ENCODE data around the gene FBL. TPM values are rescaled to one million over a fixed set of nuclear protein-coding genes. Genes with fewer than 3 reads are reported as not detected.

The FBL gene
- polyA plus RNA-seq, 2 of the 4 experiments (the other 2 are of a cell fraction) = 716 to 1,141 TPM

DNA sequence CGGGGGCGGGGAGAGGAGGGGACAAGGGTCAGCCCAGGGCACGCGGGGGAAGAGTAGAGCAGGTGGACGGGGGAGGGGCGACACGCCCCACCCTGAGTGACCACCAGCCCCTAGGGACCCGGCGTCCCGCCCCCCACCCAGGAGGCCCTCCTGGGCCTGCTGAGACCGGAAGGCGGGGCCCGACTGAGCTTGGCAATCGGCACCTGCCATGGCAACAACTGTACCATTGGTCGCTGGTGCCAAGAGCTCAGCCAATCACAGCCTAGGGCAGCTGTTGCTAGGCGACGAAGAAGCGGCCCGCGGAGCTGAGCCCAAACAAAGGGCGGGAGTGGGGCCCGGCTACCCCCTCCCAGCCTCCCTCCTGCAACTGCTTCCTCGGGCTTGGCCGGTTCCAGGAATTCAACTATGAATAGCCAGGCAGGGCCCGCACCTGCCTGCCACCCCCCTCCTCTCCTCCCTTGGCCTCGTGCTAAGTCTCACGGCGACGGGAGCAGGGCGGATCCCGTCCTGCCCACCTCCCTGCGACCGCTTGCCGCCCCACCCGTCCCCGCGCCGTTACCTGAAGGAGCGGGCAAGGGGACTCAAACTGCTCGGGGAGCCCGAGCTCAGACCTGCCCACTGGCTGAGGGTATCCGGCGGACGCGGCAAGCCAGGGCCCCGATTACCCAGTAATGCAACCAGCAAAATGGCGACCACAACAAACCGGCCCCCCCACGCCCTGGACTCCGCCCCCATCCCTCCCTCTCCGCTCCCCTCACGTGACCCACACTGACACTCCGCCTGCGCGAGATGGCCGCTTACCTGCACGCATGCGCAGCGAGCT is 12.5 kb downstream of the FBL start, which contains the start of gene DYRK1B:
TSS of gene DYRK1B (minus strand) at position 699 of the 823 bp plus-strand sequence. CDS start 2,295 bp downstream, outside the sequence.
- H3K4me1 ChIP-seq = peaks cover 17% of the 10 kb centered on the region
- TF ChIP-seq EHF (CRISPR knock-in tag; IDR thresholded peaks at IDR 0.05) = peak; percentile 72; the same call in 1 of the 2 replicates
- TF ChIP-seq POLR2A (IDR thresholded peaks at IDR 0.05; ENCODE audit: low read length) = peak; percentile 40
- TF ChIP-seq, protein P1, sequence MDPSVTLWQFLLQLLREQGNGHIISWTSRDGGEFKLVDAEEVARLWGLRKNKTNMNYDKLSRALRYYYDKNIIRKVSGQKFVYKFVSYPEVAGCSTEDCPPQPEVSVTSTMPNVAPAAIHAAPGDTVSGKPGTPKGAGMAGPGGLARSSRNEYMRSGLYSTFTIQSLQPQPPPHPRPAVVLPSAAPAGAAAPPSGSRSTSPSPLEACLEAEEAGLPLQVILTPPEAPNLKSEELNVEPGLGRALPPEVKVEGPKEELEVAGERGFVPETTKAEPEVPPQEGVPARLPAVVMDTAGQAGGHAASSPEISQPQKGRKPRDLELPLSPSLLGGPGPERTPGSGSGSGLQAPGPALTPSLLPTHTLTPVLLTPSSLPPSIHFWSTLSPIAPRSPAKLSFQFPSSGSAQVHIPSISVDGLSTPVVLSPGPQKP (IDR thresholded peaks at IDR 0.05; ENCODE audit: low read depth, low read length) = no peak
- peak; percentile 90 for TF ChIP-seq HOXB5 (CRISPR knock-in tag; IDR thresholded peaks at IDR 0.05)
- peak; percentile 96 for TF ChIP-seq HOXA7 (CRISPR knock-in tag; IDR thresholded peaks at IDR 0.05)
- peak; percentile 88 for TF ChIP-seq KDM5A (IDR thresholded peaks at IDR 0.05)
- TF ChIP-seq BHLHE40 (IDR thresholded peaks at IDR 0.05; ENCODE audit: low read depth, low read length) = peak; percentile 96
- peak; percentile 99 for TF ChIP-seq USF2 (IDR thresholded peaks at IDR 0.05)
- TF ChIP-seq PHF8 (IDR thresholded peaks at IDR 0.05; ENCODE audit: borderline replicate concordance, low read depth) = peak; percentile 95
- TF ChIP-seq ZSCAN20 (CRISPR knock-in tag; IDR thresholded peaks at IDR 0.05) = no peak
- no peak for TF ChIP-seq ZC3H11A (IDR thresholded peaks at IDR 0.05)
- no peak; a peak in 1 of 5 replicates for TF ChIP-seq EP300 (IDR thresholded peaks at IDR 0.05)
- TF ChIP-seq CEBPB (IDR thresholded peaks at IDR 0.05) = peak in 1 of 2 experiments; percentile 2; a peak in 1 of 4 replicates
- TF ChIP-seq JUNB (IDR thresholded peaks at IDR 0.05) = no peak
- no peak for TF ChIP-seq RNF2 (IDR thresholded peaks at IDR 0.05; ENCODE audit: borderline replicate concordance, low read depth)
- TF ChIP-seq ESRRA (IDR thresholded peaks at IDR 0.05; ENCODE audit: borderline replicate concordance, low read length) = 0 out of 2 replicates have a peak, but pooled peaks have one; percentile 4
- no peak for TF ChIP-seq KDM1A (IDR thresholded peaks at IDR 0.05; ENCODE audit: low read depth)
- TF ChIP-seq ATOH8 (CRISPR knock-in tag; IDR thresholded peaks at IDR 0.05; ENCODE audit: low read depth) = peak; percentile 86
- peak; percentile 98 for TF ChIP-seq TFCP2L1 (CRISPR knock-in tag; IDR thresholded peaks at IDR 0.05)
- TF ChIP-seq CHD2 (IDR thresholded peaks at IDR 0.05; ENCODE audit: low read length, partially characterized antibody) = no peak
- peak; percentile 92 to 96 for TF ChIP-seq JUN (IDR thresholded peaks at IDR 0.05)
- no peak for TF ChIP-seq CBX2 (IDR thresholded peaks at IDR 0.05; ENCODE audit: borderline replicate concordance, low read depth)
- no peak for TF ChIP-seq HEYL (CRISPR knock-in tag; IDR thresholded peaks at IDR 0.05)
- no peak for TF ChIP-seq FOXS1 (CRISPR knock-in tag; IDR thresholded peaks at IDR 0.05)
- TF ChIP-seq ZFP36 (IDR thresholded peaks at IDR 0.05; ENCODE audit: borderline replicate concordance, partially characterized antibody) = no peak
- 0 out of 2 replicates have a peak, but pooled peaks have one; percentile 86 for TF ChIP-seq POLR2AphosphoS2 (conservative IDR thresholded peaks at IDR 0.05; ENCODE audit: low read length)
- no peak for TF ChIP-seq EHMT2 (IDR thresholded peaks at IDR 0.05; ENCODE audit: low read depth)
- no peak for TF ChIP-seq HOXB13 (CRISPR knock-in tag; IDR thresholded peaks at IDR 0.05; ENCODE audit: low read depth)
- no peak for TF ChIP-seq MAFK (IDR thresholded peaks at IDR 0.05; ENCODE audit: partially characterized antibody)
- peak; percentile 56 for TF ChIP-seq GATA3 (IDR thresholded peaks at IDR 0.05; ENCODE audit: borderline replicate concordance)
- TF ChIP-seq, protein P2, sequence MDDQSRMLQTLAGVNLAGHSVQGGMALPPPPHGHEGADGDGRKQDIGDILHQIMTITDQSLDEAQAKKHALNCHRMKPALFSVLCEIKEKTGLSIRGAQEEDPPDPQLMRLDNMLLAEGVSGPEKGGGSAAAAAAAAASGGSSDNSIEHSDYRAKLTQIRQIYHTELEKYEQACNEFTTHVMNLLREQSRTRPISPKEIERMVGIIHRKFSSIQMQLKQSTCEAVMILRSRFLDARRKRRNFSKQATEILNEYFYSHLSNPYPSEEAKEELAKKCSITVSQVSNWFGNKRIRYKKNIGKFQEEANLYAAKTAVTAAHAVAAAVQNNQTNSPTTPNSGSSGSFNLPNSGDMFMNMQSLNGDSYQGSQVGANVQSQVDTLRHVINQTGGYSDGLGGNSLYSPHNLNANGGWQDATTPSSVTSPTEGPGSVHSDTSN (IDR thresholded peaks at IDR 0.05) = peak; percentile 92
- TF ChIP-seq CHD4 (IDR thresholded peaks at IDR 0.05; ENCODE audit: borderline replicate concordance) = no peak
- peak; percentile 86 for TF ChIP-seq MYC (IDR thresholded peaks at IDR 0.05; ENCODE audit: borderline replicate concordance, low read length)
- no peak for TF ChIP-seq FOSL2 (IDR thresholded peaks at IDR 0.05)
- TF ChIP-seq FOSL2 (CRISPR knock-in tag; IDR thresholded peaks at IDR 0.05) = peak; percentile 40
- no peak for TF ChIP-seq NR3C1 (IDR thresholded peaks at IDR 0.05)
- TF ChIP-seq FOSB (CRISPR knock-in tag; IDR thresholded peaks at IDR 0.05) = peak; percentile 96
- no peak for TF ChIP-seq NPAS2 (CRISPR knock-in tag; IDR thresholded peaks at IDR 0.05; ENCODE audit: borderline replicate concordance)
- TF ChIP-seq, protein P3, sequence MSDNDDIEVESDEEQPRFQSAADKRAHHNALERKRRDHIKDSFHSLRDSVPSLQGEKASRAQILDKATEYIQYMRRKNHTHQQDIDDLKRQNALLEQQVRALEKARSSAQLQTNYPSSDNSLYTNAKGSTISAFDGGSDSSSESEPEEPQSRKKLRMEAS (IDR thresholded peaks at IDR 0.05) = peak; percentile 90

More for the DNA sequence above, 12.5 kb downstream of the FBL start, which contains the start of gene DYRK1B:
- H3K4me3 ChIP-seq = peak within 1 kb of the TSS; percentile 73
- H3K4me2 ChIP-seq = peak within 1 kb of the TSS; percentile 88
- CTCF ChIA-PET = interaction anchor here (0.9 to 2.1 kb wide), 7 partner anchors 11 to 137 kb away, joined by 3 to 42 read pairs (median 7); partner anchors contain the start of genes FBL and PSMC4
- H3K27ac ChIP-seq = peak within 1 kb of the TSS; percentile 81 to 87
- H3K9me3 ChIP-seq = no peaks in the 10 kb centered on the region
- FAIRE-seq (peak; percentile 100), DNase-seq (ENCODE audit: low read depth in 1 of 2, low spot score in 1 of 2) (peak; percentile 100), ATAC-seq (peak; percentile 90 to 95)
- 2% methylated on average over 53 of the region's 59 CpGs for WGBS (ENCODE audit: missing lambda C conversion rate)
- POLR2A ChIA-PET = interaction anchor here (0.5 to 1.7 kb wide), 33 partner anchors 9 to 1901 kb away, joined by 3 to 97 read pairs (median 4); partner anchors contain the start of genes C19orf47, FBL, PLD3 and PSMC4

All from A549 (cell line).